Measurements from ENCODE around the gene NAV2.
"Not testable (repeated sequence)": the region's sequence is repeated elsewhere in the genome, so short reads cannot be mapped to it uniquely, and the experiment has no call there.

The NAV2 gene

GRCh38 chr11:19869946-19870589 lies 157.4 kb downstream of the NAV2 start:
- no peak for DNase-seq

GRCh38 chr11:19871531-19871930 lies 158.9 kb downstream of the NAV2 start:
- no peak for DNase-seq

GRCh38 chr11:19872512-19873145 lies 160.0 kb downstream of the NAV2 start:
- DNase-seq = no peak

GRCh38 chr11:19873730-19874129 lies 161.1 kb downstream of the NAV2 start:
- DNase-seq = no peak

- no peak for DNase-seq
Observed at GRCh38 chr11:19874266-19874665, 161.6 kb downstream of the NAV2 start.

- DNase-seq = no peak
Observed at GRCh38 chr11:19876750-19877149, 164.1 kb downstream of the NAV2 start.

GRCh38 chr11:19878520-19878919 lies 165.9 kb downstream of the NAV2 start:
- DNase-seq = no peak

- DNase-seq = no peak
Observed at GRCh38 chr11:19879307-19880087, 166.9 kb downstream of the NAV2 start.

GRCh38 chr11:19880088-19880345 lies 167.4 kb downstream of the NAV2 start:
- DNase-seq = no peak

GRCh38 chr11:19881177-19881576 lies 168.5 kb downstream of the NAV2 start:
- no peak for DNase-seq

- no peak for DNase-seq
Observed at GRCh38 chr11:19882356-19882755, 169.7 kb downstream of the NAV2 start.

- DNase-seq = no peak
Observed at GRCh38 chr11:19886498-19886897, 173.9 kb downstream of the NAV2 start.

GRCh38 chr11:19887842-19888241 lies 175.2 kb downstream of the NAV2 start:
- no peak for DNase-seq

GRCh38 chr11:19889531-19889930 lies 176.9 kb downstream of the NAV2 start:
- no peak for DNase-seq

GRCh38 chr11:19890308-19890707 lies 177.7 kb downstream of the NAV2 start:
- DNase-seq = no peak

GRCh38 chr11:19891022-19891421 lies 178.4 kb downstream of the NAV2 start:
- no peak for DNase-seq

GRCh38 chr11:19892387-19892786 lies 179.8 kb downstream of the NAV2 start:
- no peak for DNase-seq

GRCh38 chr11:19892876-19893275 lies 180.2 kb downstream of the NAV2 start:
- no peak for DNase-seq

- no peak for DNase-seq
Observed at GRCh38 chr11:19894404-19894803, 181.8 kb downstream of the NAV2 start.

- not testable (repeated sequence) for DNase-seq
Observed at GRCh38 chr11:19895037-19895436, 182.4 kb downstream of the NAV2 start.

GRCh38 chr11:19895776-19896175 lies 183.1 kb downstream of the NAV2 start:
- no peak for DNase-seq

GRCh38 chr11:19903620-19904069 lies 191.0 kb downstream of the NAV2 start:
- peak; percentile 66 to 73 for DNase-seq

GRCh38 chr11:19905280-19905853 lies 192.7 kb downstream of the NAV2 start:
- DNase-seq = no peak

GRCh38 chr11:19906126-19906525 lies 193.5 kb downstream of the NAV2 start:
- DNase-seq = no peak
